ENCODE data around the gene NRROS.

Gene NRROS

DNA sequence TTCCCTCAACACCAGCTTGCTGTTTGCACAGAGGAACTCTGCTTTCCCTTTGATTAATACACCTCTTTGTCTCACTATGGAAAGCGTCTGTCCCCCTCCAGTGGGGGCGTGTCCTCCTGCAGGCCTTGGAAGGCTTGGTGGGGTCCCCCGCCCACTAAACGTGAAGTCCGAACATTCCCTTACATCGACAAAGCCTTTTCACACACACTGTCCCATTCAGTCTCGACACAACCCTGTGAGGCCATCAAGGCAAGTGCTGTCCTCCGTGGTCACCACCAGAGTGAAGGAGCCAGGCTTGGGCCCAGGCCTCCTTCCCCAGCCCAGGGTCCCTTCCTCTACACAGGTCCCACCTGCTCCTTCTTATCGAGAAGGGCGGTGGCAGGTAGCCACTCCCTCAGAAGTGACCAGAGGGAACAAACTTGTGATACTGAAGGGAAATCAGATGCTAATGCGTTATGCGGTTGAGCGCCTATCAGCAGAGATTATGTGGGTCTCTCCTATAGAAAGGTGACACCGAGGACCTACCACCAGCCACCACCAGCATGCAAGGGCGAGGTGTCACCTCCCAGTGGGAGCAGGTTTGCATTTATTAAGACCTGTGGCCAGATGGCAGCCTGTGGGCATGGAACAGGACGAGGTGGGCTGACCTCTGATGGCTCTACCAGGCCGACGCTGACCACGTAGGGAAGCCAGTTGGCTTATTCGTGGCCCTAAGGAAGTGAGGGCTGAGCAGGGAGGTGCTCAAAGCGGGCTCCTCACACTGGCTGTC, 6.6 kb downstream of the NRROS start:
- no peak for ATAC-seq
- TF ChIP-seq TOX (CRISPR knock-in tag; IDR thresholded peaks at IDR 0.05; ENCODE audit: borderline replicate concordance) (no peak), ZNF8 (CRISPR knock-in tag; IDR thresholded peaks at IDR 0.05) (no peak), ZNF565 (CRISPR knock-in tag; conservative IDR thresholded peaks at IDR 0.05; ENCODE audit: low read depth) (no peak), TCF4 (CRISPR knock-in tag; IDR thresholded peaks at IDR 0.05; ENCODE audit: borderline replicate concordance) (no peak), SNAI2 (CRISPR knock-in tag; IDR thresholded peaks at IDR 0.05) (no peak), CSDC2 (CRISPR knock-in tag; IDR thresholded peaks at IDR 0.05) (no peak), PPARA (CRISPR knock-in tag; IDR thresholded peaks at IDR 0.05; ENCODE audit: borderline replicate concordance) (no peak), GLIS3 (CRISPR knock-in tag; IDR thresholded peaks at IDR 0.05) (no peak)
- TF ChIP-seq, protein P1, sequence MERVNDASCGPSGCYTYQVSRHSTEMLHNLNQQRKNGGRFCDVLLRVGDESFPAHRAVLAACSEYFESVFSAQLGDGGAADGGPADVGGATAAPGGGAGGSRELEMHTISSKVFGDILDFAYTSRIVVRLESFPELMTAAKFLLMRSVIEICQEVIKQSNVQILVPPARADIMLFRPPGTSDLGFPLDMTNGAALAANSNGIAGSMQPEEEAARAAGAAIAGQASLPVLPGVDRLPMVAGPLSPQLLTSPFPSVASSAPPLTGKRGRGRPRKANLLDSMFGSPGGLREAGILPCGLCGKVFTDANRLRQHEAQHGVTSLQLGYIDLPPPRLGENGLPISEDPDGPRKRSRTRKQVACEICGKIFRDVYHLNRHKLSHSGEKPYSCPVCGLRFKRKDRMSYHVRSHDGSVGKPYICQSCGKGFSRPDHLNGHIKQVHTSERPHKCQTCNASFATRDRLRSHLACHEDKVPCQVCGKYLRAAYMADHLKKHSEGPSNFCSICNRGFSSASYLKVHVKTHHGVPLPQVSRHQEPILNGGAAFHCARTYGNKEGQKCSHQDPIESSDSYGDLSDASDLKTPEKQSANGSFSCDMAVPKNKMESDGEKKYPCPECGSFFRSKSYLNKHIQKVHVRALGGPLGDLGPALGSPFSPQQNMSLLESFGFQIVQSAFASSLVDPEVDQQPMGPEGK (CRISPR knock-in tag; IDR thresholded peaks at IDR 0.05; ENCODE audit: borderline replicate concordance), result no peak

DNA sequence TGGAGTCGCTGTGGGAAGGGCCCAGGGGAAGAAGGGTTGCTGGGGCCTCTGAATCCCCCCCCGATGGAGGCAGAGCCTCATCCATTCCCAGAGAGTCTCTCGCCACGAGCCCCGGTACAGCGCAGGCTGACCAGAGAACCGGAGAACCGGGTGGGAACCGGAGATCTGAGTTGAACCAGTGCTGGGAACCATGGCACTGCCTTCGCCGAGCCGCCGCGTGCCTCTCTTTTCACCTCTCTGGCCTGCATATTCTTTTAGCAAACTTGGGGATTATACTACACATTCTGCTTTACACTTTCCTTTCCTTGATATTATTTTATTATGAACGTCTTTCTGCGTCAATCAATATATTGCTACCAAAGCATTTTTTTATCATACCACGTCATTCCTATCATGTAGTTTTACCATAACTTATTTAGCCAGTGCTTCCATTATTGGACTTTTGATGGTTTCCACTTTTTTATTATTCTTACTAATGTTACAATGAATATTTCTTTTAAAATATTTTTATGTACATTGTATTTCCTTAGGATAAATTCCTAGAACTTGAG, 7.2 kb downstream of the NRROS start:
- ATAC-seq, result no peak
- TF ChIP-seq, protein P2, sequence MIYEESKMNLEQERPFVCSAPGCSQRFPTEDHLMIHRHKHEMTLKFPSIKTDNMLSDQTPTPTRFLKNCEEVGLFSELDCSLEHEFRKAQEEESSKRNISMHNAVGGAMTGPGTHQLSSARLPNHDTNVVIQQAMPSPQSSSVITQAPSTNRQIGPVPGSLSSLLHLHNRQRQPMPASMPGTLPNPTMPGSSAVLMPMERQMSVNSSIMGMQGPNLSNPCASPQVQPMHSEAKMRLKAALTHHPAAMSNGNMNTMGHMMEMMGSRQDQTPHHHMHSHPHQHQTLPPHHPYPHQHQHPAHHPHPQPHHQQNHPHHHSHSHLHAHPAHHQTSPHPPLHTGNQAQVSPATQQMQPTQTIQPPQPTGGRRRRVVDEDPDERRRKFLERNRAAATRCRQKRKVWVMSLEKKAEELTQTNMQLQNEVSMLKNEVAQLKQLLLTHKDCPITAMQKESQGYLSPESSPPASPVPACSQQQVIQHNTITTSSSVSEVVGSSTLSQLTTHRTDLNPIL (CRISPR knock-in tag; IDR thresholded peaks at IDR 0.05; ENCODE audit: low read depth), result no peak
- TF ChIP-seq SNAI2 (CRISPR knock-in tag; IDR thresholded peaks at IDR 0.05) (no peak), GLIS3 (CRISPR knock-in tag; IDR thresholded peaks at IDR 0.05) (no peak), OSR1 (CRISPR knock-in tag; IDR thresholded peaks at IDR 0.05) (no peak), TOX (CRISPR knock-in tag; IDR thresholded peaks at IDR 0.05; ENCODE audit: borderline replicate concordance) (no peak), ZNF8 (CRISPR knock-in tag; IDR thresholded peaks at IDR 0.05) (no peak), ISL1 (CRISPR knock-in tag; IDR thresholded peaks at IDR 0.05) (no peak), BACH2 (CRISPR knock-in tag; IDR thresholded peaks at IDR 0.05; ENCODE audit: borderline replicate concordance) (no peak), ZFP3 (CRISPR knock-in tag; IDR thresholded peaks at IDR 0.05) (no peak), ZC3H10 (CRISPR knock-in tag; IDR thresholded peaks at IDR 0.05) (no peak), ZFP30 (CRISPR knock-in tag; IDR thresholded peaks at IDR 0.05) (no peak), TCF4 (CRISPR knock-in tag; IDR thresholded peaks at IDR 0.05; ENCODE audit: borderline replicate concordance) (no peak), ARNTL (CRISPR knock-in tag; IDR thresholded peaks at IDR 0.05; ENCODE audit: borderline replicate concordance, low read depth) (no peak), ESRRG (CRISPR knock-in tag; IDR thresholded peaks at IDR 0.05) (no peak)
- TF ChIP-seq, protein P3, sequence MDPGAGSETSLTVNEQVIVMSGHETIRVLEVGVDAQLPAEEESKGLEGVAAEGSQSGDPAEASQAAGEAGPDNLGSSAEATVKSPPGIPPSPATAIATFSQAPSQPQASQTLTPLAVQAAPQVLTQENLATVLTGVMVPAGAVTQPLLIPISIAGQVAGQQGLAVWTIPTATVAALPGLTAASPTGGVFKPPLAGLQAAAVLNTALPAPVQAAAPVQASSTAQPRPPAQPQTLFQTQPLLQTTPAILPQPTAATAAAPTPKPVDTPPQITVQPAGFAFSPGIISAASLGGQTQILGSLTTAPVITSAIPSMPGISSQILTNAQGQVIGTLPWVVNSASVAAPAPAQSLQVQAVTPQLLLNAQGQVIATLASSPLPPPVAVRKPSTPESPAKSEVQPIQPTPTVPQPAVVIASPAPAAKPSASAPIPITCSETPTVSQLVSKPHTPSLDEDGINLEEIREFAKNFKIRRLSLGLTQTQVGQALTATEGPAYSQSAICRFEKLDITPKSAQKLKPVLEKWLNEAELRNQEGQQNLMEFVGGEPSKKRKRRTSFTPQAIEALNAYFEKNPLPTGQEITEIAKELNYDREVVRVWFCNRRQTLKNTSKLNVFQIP (CRISPR knock-in tag; IDR thresholded peaks at IDR 0.05; ENCODE audit: borderline replicate concordance, low read depth), result no peak
- TF ChIP-seq, protein P1 (CRISPR knock-in tag; IDR thresholded peaks at IDR 0.05; ENCODE audit: borderline replicate concordance), result no peak
- TF ChIP-seq, protein P4, sequence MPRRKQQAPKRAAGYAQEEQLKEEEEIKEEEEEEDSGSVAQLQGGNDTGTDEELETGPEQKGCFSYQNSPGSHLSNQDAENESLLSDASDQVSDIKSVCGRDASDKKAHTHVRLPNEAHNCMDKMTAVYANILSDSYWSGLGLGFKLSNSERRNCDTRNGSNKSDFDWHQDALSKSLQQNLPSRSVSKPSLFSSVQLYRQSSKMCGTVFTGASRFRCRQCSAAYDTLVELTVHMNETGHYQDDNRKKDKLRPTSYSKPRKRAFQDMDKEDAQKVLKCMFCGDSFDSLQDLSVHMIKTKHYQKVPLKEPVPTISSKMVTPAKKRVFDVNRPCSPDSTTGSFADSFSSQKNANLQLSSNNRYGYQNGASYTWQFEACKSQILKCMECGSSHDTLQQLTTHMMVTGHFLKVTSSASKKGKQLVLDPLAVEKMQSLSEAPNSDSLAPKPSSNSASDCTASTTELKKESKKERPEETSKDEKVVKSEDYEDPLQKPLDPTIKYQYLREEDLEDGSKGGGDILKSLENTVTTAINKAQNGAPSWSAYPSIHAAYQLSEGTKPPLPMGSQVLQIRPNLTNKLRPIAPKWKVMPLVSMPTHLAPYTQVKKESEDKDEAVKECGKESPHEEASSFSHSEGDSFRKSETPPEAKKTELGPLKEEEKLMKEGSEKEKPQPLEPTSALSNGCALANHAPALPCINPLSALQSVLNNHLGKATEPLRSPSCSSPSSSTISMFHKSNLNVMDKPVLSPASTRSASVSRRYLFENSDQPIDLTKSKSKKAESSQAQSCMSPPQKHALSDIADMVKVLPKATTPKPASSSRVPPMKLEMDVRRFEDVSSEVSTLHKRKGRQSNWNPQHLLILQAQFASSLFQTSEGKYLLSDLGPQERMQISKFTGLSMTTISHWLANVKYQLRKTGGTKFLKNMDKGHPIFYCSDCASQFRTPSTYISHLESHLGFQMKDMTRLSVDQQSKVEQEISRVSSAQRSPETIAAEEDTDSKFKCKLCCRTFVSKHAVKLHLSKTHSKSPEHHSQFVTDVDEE (CRISPR knock-in tag; IDR thresholded peaks at IDR 0.05), result no peak

Measured in SK-N-SH treated with all-trans-retinoic acid at 6 μM for 48 hours (cell line).